ENCODE results near the gene FAM174B.

- TF ChIP-seq CEBPB (IDR thresholded peaks at IDR 0.05) (no peak), CREB1 (IDR thresholded peaks at IDR 0.05; ENCODE audit: low read depth) (no peak), EGR1 (IDR thresholded peaks at IDR 0.05) (no peak), TAF1 (IDR thresholded peaks at IDR 0.05; ENCODE audit: low read depth) (no peak), YY1 (IDR thresholded peaks at IDR 0.05; ENCODE audit: low read depth) (no peak), MAX (IDR thresholded peaks at IDR 0.05) (no peak), EP300 (IDR thresholded peaks at IDR 0.05; ENCODE audit: borderline replicate concordance) (no peak)
- TF ChIP-seq, protein P1, sequence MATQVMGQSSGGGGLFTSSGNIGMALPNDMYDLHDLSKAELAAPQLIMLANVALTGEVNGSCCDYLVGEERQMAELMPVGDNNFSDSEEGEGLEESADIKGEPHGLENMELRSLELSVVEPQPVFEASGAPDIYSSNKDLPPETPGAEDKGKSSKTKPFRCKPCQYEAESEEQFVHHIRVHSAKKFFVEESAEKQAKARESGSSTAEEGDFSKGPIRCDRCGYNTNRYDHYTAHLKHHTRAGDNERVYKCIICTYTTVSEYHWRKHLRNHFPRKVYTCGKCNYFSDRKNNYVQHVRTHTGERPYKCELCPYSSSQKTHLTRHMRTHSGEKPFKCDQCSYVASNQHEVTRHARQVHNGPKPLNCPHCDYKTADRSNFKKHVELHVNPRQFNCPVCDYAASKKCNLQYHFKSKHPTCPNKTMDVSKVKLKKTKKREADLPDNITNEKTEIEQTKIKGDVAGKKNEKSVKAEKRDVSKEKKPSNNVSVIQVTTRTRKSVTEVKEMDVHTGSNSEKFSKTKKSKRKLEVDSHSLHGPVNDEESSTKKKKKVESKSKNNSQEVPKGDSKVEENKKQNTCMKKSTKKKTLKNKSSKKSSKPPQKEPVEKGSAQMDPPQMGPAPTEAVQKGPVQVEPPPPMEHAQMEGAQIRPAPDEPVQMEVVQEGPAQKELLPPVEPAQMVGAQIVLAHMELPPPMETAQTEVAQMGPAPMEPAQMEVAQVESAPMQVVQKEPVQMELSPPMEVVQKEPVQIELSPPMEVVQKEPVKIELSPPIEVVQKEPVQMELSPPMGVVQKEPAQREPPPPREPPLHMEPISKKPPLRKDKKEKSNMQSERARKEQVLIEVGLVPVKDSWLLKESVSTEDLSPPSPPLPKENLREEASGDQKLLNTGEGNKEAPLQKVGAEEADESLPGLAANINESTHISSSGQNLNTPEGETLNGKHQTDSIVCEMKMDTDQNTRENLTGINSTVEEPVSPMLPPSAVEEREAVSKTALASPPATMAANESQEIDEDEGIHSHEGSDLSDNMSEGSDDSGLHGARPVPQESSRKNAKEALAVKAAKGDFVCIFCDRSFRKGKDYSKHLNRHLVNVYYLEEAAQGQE (IDR thresholded peaks at IDR 0.05; ENCODE audit: low read depth), result no peak
Measured at GRCh38 chr15:92670621-92671020, 15.0 kb upstream of the FAM174B start.

Measured in Ishikawa (cell line).